Transverse colon (tissue), 4 donors: ENCODE data around the gene PITPNM1. TPM values are rescaled to one million over a fixed set of nuclear protein-coding genes. Genes with fewer than 3 reads are reported as not detected.
A peak's percentile ranks its signal among the peaks of the same experiment; 100 is the strongest.

Experiments
- DNase-seq: peaks from one replicate; pipeline ENCODE4 v3.0.0-alpha.2; 2019
- H3K27ac ChIP-seq, 4 donors: fragments of 200-600 bp; sonication (generic); 2 replicates each; pipeline ENCODE4 v1.5.1; 2016 to 2018; ENCODE audit warnings: inconsistent platforms in 4 of 4
- H3K27me3 ChIP-seq: fragments of 200-600 bp; sonication (generic); 2 replicates; pipeline ENCODE4 v1.5.1; 2017; ENCODE audit warnings: inconsistent platforms
- H3K36me3 ChIP-seq, 4 donors: fragments of 200-600 bp; sonication (generic); 2 replicates each; pipeline ENCODE4 v1.5.1; 2017 to 2019; ENCODE audit warnings: inconsistent platforms in 4 of 4
- H3K4me1 ChIP-seq, 4 donors: fragments of 200-600 bp; sonication (generic); 2 replicates each; pipeline ENCODE4 v1.5.1; 2017 to 2020; ENCODE audit warnings: inconsistent platforms in 4 of 4
- H3K4me3 ChIP-seq, 4 donors: fragments of 200-600 bp; sonication (generic); 1 replicate in 1 of 4; 2 replicates in 3 of 4; pipeline versions ENCODE4 v1.5.1 to v1.6.1; 2017 to 2019; ENCODE audit warnings: inconsistent platforms in 4 of 4
- H3K9me3 ChIP-seq, 2 donors: fragments of 200-600 bp; sonication (generic); 2 replicates each; pipeline ENCODE4 v1.5.1; 2017 to 2019; ENCODE audit warnings: inconsistent platforms in 2 of 2
- EP300 ChIP-seq: sonication (generic); formaldehyde crosslinking; IDR thresholded peaks from one replicate; pipeline ENCODE4 v1.6.1; 2017; ENCODE audit warnings: antibody characterized with exemption, low read depth
- POLR2A ChIP-seq: fragments of 450-650 bp; IDR thresholded peaks from one replicate; pipeline ENCODE4 v1.6.1; 2016; ENCODE audit warnings: antibody characterized with exemption, mild to moderate bottlenecking, moderate library complexity
- POLR2AphosphoS5 ChIP-seq, 3 donors: sonication (generic); formaldehyde crosslinking; IDR thresholded peaks; one replicate each; pipeline ENCODE4 v1.6.1; 2016; ENCODE audit warnings: antibody characterized with exemption in 3 of 3
- WGBS, 2 donors: methylation state at CpG; one replicate each; pipeline ENCODE4 v1.1.5; 2018; ENCODE audit warnings: low coverage in 1 of 2; 5-methylcytosine and 5-hydroxymethylcytosine counted together
- in situ Hi-C, 4 donors: fragments of 200-750 bp; cut with MboI; loops; one replicate each; pipeline versions ENCODE4 v1.15.0 to v1.15.1; 2017; ENCODE audit warnings: low sequenced_read_pairs in 3 of 4, low pct_ligation_motif_present in 1 of 4, low pct_unique_long_range_greater_than_20kb in 1 of 4
- intact Hi-C: fragments of 100-400 bp; cut with DNase I; formaldehyde crosslinking; loops from one replicate; pipeline ENCODE4 v1.15.1; 2023; ENCODE audit warnings: low total_unique reads
- total RNA-seq, 4 donors: library from RNA; depleted of rRNA; stranded (reverse); fragments of >200 nt; gene quantifications; one replicate each; pipeline ENCODE4 v1.1.0, GENCODE V29; 2016
- TF ChIP-seq, protein P1 (sequence below), 5 experiments: fragments of 200-600 bp in 3 of 5; fragments of 450-650 bp in 2 of 5; sonication (generic) in 3 of 5; IDR thresholded peaks; 1 replicate in 2 of 5; 2 replicates in 3 of 5; pipeline ENCODE4 v1.5.1; 2016 to 2017; ENCODE audit warnings: antibody characterized with exemption in 5 of 5, inconsistent platforms in 3 of 5, mild to moderate bottlenecking in 2 of 5, moderate library complexity in 1 of 5

PITPNM1 gene
- total RNA-seq, 4 donors from 2014 or later: 23.5 to 451 (median 60.8) TPM

DNA sequence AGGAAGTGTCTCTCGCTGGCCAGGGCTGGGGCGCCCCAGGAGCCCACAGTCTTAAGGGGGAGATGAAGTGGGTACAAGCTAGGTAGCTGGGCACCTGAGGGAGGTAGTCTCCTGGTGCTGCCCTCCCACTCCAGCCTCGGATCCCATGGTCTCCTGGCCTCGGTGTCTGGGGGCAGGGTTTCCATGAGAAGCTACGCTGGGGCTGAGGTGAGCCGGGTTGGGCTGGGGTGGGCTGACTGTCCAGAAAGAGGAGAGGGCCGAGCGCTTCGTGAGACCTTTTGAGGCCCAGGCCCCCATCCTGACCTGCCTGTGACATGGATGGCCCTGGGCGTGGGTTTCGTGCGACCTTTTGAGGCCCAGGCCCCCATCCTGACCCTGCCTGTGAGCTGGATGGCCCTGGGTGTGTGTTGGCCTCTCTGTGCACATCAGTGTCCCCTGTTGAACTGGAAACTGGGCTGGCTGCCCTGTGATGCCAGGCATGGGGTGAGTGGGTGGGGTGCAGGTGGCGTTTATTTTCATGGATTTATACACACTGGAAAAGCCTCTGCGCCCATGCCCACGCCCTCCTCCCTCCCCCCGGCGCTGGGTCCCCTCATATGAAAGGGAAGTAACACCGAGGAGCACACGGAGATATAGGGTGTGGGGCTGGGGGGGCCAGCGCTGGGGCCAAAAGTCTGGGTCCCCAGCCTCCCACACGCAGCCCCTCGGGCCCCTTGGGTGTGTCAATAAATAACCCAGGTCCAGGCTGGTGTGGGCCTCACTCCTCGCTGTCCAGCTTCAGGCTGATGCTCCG is 13.7 kb downstream of the PITPNM1 start:
- H3K9me3 ChIP-seq: no peaks in the 10 kb centered on the region
- H3K4me1 ChIP-seq: peaks cover 0 to 5% (median under 1%) of the 10 kb centered on the region in 4 donors
- intact Hi-C loops: no loop called here
- peaks cover 0 to 14% (median 4%) of the 10 kb centered on the region in 4 donors for H3K36me3 ChIP-seq
- DNase-seq: no peak
- H3K4me3 ChIP-seq: no peak overlapping the region
- 79% methylated on average over 24 of the region's 24 CpGs; no CpG with 5 or more reads in 1 of the 2 donors for whole genome bisulfite sequencing, 2 donors
- no peak overlapping the region for H3K27ac ChIP-seq
- no peak for TF ChIP-seq POLR2AphosphoS5 (IDR thresholded peaks at IDR 0.05)
- in situ Hi-C loops: no loop called here
- H3K27me3 ChIP-seq: no peaks in the 10 kb centered on the region

DNA sequence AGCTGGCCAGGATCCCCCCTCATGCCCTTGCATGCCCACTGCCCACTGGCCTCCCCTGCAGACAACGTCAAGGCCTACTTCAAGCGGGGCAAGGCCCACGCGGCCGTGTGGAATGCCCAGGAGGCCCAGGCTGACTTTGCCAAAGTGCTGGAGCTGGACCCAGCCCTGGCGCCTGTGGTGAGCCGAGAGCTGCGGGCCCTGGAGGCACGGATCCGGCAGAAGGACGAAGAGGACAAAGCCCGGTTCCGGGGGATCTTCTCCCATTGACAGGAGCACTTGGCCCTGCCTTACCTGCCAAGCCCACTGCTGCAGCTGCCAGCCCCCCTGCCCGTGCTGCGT is 14.5 kb downstream of the PITPNM1 start:
- Histone ChIP-seq H3K27ac (no peak overlapping the region), H3K9me3 (no peaks in the 10 kb centered on the region), H3K27me3 (no peaks in the 10 kb centered on the region), H3K36me3 (peaks cover 0 to 14% (median 4%) of the 10 kb centered on the region in 4 donors), H3K4me1 (peaks cover 0 to 12% (median 7%) of the 10 kb centered on the region in 4 donors), H3K4me3 (no peak overlapping the region)
- 82% methylated on average over 14 of the region's 15 CpGs; no CpG with 5 or more reads in 1 of the 2 donors for WGBS, 2 donors
- TF ChIP-seq POLR2AphosphoS5 (IDR thresholded peaks at IDR 0.05) (no peak), POLR2A (no peak), EP300 (no peak)
- TF ChIP-seq, protein P1, sequence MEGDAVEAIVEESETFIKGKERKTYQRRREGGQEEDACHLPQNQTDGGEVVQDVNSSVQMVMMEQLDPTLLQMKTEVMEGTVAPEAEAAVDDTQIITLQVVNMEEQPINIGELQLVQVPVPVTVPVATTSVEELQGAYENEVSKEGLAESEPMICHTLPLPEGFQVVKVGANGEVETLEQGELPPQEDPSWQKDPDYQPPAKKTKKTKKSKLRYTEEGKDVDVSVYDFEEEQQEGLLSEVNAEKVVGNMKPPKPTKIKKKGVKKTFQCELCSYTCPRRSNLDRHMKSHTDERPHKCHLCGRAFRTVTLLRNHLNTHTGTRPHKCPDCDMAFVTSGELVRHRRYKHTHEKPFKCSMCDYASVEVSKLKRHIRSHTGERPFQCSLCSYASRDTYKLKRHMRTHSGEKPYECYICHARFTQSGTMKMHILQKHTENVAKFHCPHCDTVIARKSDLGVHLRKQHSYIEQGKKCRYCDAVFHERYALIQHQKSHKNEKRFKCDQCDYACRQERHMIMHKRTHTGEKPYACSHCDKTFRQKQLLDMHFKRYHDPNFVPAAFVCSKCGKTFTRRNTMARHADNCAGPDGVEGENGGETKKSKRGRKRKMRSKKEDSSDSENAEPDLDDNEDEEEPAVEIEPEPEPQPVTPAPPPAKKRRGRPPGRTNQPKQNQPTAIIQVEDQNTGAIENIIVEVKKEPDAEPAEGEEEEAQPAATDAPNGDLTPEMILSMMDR (IDR thresholded peaks at IDR 0.05): no peak
- no peak for DNase-seq
- intact Hi-C loops: no loop called here
- in situ Hi-C loops: no loop called here

DNA sequence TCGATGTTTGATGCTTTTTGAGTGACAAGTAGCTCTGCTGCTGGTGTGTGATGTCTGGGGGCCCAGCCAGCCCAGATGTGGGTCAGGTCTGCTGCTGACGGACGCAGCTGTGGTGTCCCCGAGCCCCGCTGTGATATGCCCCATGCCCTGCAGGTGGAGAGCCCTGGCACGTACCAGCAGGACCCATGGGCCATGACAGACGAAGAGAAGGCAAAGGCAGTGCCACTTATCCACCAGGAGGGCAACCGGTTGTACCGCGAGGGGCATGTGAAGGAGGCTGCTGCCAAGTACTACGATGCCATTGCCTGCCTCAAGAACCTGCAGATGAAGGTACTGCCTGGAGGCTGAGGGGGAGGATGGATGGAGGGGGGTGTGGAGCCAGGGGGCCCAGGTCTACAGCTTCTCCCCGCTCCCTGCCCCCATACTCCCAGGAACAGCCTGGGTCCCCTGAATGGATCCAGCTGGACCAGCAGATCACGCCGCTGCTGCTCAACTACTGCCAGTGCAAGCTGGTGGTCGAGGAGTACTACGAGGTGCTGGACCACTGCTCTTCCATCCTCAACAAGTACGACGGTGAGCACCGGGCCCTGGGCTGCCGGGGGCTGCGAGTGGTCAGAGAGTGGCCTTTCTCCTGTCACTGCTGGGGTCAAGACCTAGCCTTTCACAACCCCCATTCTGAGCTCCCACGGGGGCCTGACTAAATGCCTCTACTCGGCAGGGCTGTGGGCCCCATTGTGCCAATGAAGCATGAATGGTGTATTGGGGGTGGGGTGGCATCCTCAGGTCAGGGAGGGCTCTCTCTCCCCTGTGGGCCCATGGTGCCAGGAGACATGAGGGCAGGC is 15.1 kb downstream of the PITPNM1 start:
- in situ Hi-C loops (loop anchor here in 2 of 4 donors (10.0 kb wide), 1 partner anchor 95 kb away; the partner anchor contains the start of gene RAD9A (in 2 of the 2)), intact Hi-C loops (no loop called here)
- TF ChIP-seq POLR2A: no peak
- TF ChIP-seq EP300: no peak
- TF ChIP-seq, protein P1 (IDR thresholded peaks at IDR 0.05): no peak
- no peak for TF ChIP-seq POLR2AphosphoS5 (IDR thresholded peaks at IDR 0.05)
- Histone ChIP-seq H3K27me3 (no peaks in the 10 kb centered on the region), H3K4me3 (no peak overlapping the region), H3K36me3 (peaks cover 0 to 14% (median 4%) of the 10 kb centered on the region in 4 donors), H3K9me3 (no peaks in the 10 kb centered on the region), H3K27ac (no peak overlapping the region), H3K4me1 (peaks cover 0 to 17% (median 8%) of the 10 kb centered on the region in 4 donors)
- 87% methylated on average over 23 of the region's 23 CpGs; no CpG with 5 or more reads in 1 of the 2 donors for WGBS, 2 donors
- DNase-seq: no peak

DNA sequence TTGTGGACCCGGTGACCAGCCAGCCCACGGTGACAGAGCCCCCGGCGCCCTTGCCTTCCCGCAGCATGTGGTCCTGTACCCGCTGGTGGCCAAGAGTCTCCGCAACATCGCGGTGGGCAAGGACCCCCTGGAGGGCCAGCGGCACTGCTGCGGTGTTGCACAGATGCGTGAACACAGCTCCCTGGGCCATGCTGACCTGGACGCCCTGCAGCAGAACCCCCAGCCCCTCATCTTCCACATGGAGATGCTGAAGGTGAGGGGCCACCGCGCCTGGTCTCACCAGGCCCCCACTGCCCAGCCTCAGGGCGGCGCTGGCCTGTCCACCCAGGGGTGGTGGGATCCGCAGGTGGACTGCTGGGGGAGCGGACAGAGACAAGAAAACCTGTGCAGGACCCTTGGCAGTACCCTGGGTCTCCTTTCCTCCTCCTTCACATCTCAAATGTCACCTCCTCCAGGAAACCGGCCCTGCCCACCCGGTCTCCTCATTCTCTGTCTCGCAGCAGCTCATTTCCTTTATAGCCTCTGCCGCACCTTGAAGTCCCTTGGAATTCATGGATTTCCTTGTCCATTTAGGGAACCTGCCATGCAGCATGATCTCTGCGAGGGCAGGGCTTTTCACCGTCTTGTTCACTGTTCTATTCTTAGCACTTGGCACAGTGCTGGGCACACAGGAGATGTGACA is 15.8 kb downstream of the PITPNM1 start:
- WGBS, 2 donors: 40 to 79% methylated on average over 3 to 23 of the region's 25 CpGs

More for the DNA sequence above, 15.8 kb downstream of the PITPNM1 start:
- in situ Hi-C loops: loop anchor here in 2 of 4 donors (10.0 kb wide), 1 partner anchor 95 kb away; the partner anchor contains the start of gene RAD9A (in 2 of the 2)
- H3K9me3 ChIP-seq: no peaks in the 10 kb centered on the region
- H3K27me3 ChIP-seq: no peaks in the 10 kb centered on the region
- H3K4me1 ChIP-seq: peaks cover 0 to 19% (median 13%) of the 10 kb centered on the region in 4 donors
- peaks cover 0 to 14% (median 4%) of the 10 kb centered on the region in 4 donors for H3K36me3 ChIP-seq
- intact Hi-C loops: no loop called here
- no peak overlapping the region for H3K27ac ChIP-seq
- TF ChIP-seq EP300 (no peak), POLR2AphosphoS5 (IDR thresholded peaks at IDR 0.05) (no peak), POLR2A (no peak)
- TF ChIP-seq, protein P1 (IDR thresholded peaks at IDR 0.05): no peak
- H3K4me3 ChIP-seq: no peak overlapping the region
- DNase-seq: peak; percentile 47
